Measurements from ENCODE around the gene SEMA3G.

Gene SEMA3G

GRCh38 chr3:52438579-52439425 is 6.1 kb downstream of the SEMA3G start:
- no peak for DNase-seq (ENCODE audit: low read depth, low spot score)
- ChIA-PET POLR2A (no interaction called here), CTCF (interaction anchor here (26.2 to 28.6 kb wide), 2 partner anchors 9 to 13 kb away, joined by 1004 read pairs; partner anchors contain the start of genes NISCH, SEMA3G and TNNC1)
- TF ChIP-seq CTCF (IDR thresholded peaks at IDR 0.05; ENCODE audit: insufficient read depth, low read length, missing control alignments), result no peak
- no peak overlapping the region for H3K4me3 ChIP-seq (ENCODE audit: low read depth, low read length)

GRCh38 chr3:52438104-52438376 is 6.9 kb downstream of the SEMA3G start:
- DNase-seq (ENCODE audit: low read depth, low spot score), result no peak
- no peak for TF ChIP-seq CTCF (IDR thresholded peaks at IDR 0.05; ENCODE audit: insufficient read depth, low read length, missing control alignments)
- no peak overlapping the region for H3K4me3 ChIP-seq (ENCODE audit: low read depth, low read length)
- ChIA-PET POLR2A (no interaction called here), CTCF (interaction anchor here (26.2 to 28.6 kb wide), 2 partner anchors 10 to 12 kb away, joined by 1004 read pairs; partner anchors contain the start of genes NISCH, SEMA3G and TNNC1)

GRCh38 chr3:52437326-52438103 is 7.4 kb downstream of the SEMA3G start:
- ChIA-PET CTCF (interaction anchor here (26.2 to 28.6 kb wide), 2 partner anchors 10 to 12 kb away, joined by 1004 read pairs; partner anchors contain the start of genes NISCH, SEMA3G and TNNC1), POLR2A (no interaction called here)
- DNase-seq (ENCODE audit: low read depth, low spot score), result no peak
- no peak for TF ChIP-seq CTCF (IDR thresholded peaks at IDR 0.05; ENCODE audit: insufficient read depth, low read length, missing control alignments)
- no peak overlapping the region for H3K4me3 ChIP-seq (ENCODE audit: low read depth, low read length)

GRCh38 chr3:52436500-52437149 is 8.3 kb downstream of the SEMA3G start:
- ChIA-PET CTCF (interaction anchor here (26.2 to 28.6 kb wide), 2 partner anchors 11 kb away, joined by 1004 read pairs; partner anchors contain the start of genes NISCH, SEMA3G and TNNC1), POLR2A (no interaction called here)
- H3K4me3 ChIP-seq (ENCODE audit: low read depth, low read length), result no peak overlapping the region
- no peak for DNase-seq (ENCODE audit: low read depth, low spot score)
- no peak for TF ChIP-seq CTCF (IDR thresholded peaks at IDR 0.05; ENCODE audit: insufficient read depth, low read length, missing control alignments)

- no peak for DNase-seq (ENCODE audit: low read depth, low spot score)
- H3K4me3 ChIP-seq (ENCODE audit: low read depth, low read length), result no peak overlapping the region
- ChIA-PET POLR2A (no interaction called here), CTCF (interaction anchor here (26.2 to 28.6 kb wide), 2 partner anchors 10 to 12 kb away, joined by 1004 read pairs; partner anchors contain the start of genes NISCH, SEMA3G and TNNC1)
- TF ChIP-seq CTCF (IDR thresholded peaks at IDR 0.05; ENCODE audit: insufficient read depth, low read length, missing control alignments), result no peak
Observed at GRCh38 chr3:52435246-52436101, 9.4 kb downstream of the SEMA3G start.
